Measurements from ENCODE around the gene MAP4K3.

Gene MAP4K3

DNA sequence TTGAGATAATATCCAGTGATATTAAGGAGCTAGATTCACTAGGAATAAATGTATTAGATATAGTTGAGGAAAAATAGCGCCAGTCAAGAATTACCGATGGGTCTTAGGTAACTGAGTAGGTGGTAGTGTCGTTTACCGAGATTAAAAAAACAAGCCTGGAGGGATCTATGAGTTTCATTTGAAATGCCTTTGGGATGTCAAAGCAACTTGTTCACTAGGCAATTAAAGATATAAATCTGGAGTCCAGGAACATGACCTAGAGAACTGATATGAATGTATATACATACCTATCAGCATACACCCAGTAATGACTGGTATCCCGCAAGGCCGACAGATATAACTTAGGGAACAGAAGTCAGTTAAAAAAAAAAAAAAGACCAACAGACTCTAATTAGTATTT lies 29.2 kb upstream of the MAP4K3 start:
- Histone ChIP-seq H3K9ac (ENCODE audit: low read depth, low read length) (no peak overlapping the region), H3K4me1 (ENCODE audit: insufficient read depth, low read length) (peaks cover 21% of the 10 kb centered on the region), H3K9me3 (ENCODE audit: control insufficient read depth, insufficient read depth, low read length) (no peaks in the 10 kb centered on the region), H3K36me3 (ENCODE audit: insufficient read depth, low read length) (no peaks in the 10 kb centered on the region)

DNA sequence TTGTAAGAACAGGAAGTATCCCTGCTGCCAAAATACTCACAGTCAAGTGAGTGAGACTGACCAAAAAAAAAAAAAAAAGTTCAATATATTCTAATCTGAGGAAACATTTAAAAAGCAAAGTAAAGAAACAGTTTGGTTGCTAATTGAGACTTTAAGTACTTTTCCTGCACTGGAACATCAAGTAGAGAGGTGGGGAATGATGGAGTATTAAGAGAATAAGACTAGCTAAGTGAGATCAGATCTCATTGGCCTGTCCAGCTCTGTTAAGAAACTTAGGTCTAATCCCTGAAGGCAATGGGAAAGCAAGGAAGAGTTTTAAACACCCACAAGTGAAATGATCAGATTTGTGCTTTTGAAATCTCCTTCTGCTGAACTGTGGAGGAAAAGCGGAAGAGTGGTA lies 27.8 kb upstream of the MAP4K3 start:
- no peaks in the 10 kb centered on the region for H3K36me3 ChIP-seq (ENCODE audit: insufficient read depth, low read length)
- no peak overlapping the region for H3K9ac ChIP-seq (ENCODE audit: low read depth, low read length)
- H3K9me3 ChIP-seq (ENCODE audit: control insufficient read depth, insufficient read depth, low read length): no peaks in the 10 kb centered on the region
- peaks cover 18% of the 10 kb centered on the region for H3K4me1 ChIP-seq (ENCODE audit: insufficient read depth, low read length)

GRCh38 chr2:39455826-39456225 lies 18.7 kb upstream of the MAP4K3 start:
- Histone ChIP-seq H3K9ac (ENCODE audit: low read depth, low read length) (no peak overlapping the region), H3K4me1 (ENCODE audit: insufficient read depth, low read length) (no peaks in the 10 kb centered on the region), H3K9me3 (ENCODE audit: control insufficient read depth, insufficient read depth, low read length) (no peaks in the 10 kb centered on the region), H3K36me3 (ENCODE audit: insufficient read depth, low read length) (no peaks in the 10 kb centered on the region)

GRCh38 chr2:39452396-39452795 lies 15.3 kb upstream of the MAP4K3 start:
- H3K9me3 ChIP-seq (ENCODE audit: control insufficient read depth, insufficient read depth, low read length): no peaks in the 10 kb centered on the region
- H3K4me1 ChIP-seq (ENCODE audit: insufficient read depth, low read length): no peaks in the 10 kb centered on the region
- 0 out of 2 replicates have a peak, but pooled peaks cover 3% of the 10 kb centered on the region for H3K36me3 ChIP-seq (ENCODE audit: insufficient read depth, low read length)
- H3K9ac ChIP-seq (ENCODE audit: low read depth, low read length): no peak overlapping the region

DNA sequence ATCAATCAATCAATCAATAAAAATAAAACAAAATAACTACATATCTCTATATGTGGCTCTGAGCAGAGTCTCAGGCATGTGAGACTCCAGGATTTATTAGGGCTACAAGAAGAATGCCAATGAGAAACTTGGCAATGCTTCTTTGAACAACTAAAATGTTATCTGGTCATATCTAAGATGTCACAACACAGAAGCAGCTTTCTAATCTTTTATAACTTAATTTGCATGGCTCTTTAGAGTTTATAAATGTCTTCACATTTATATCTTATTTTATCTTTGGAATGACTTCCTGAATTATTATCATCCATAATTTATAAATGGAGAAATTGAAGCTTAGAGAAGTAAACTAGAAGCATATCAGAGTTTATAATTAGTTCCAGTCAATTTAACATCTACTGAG lies 14.9 kb upstream of the MAP4K3 start:
- Histone ChIP-seq H3K9ac (ENCODE audit: low read depth, low read length) (no peak overlapping the region), H3K9me3 (ENCODE audit: control insufficient read depth, insufficient read depth, low read length) (no peaks in the 10 kb centered on the region), H3K4me1 (ENCODE audit: insufficient read depth, low read length) (no peaks in the 10 kb centered on the region), H3K36me3 (ENCODE audit: insufficient read depth, low read length) (0 out of 2 replicates have a peak, but pooled peaks cover 3% of the 10 kb centered on the region)

- Histone ChIP-seq H3K9ac (ENCODE audit: low read depth, low read length) (no peak overlapping the region), H3K9me3 (ENCODE audit: control insufficient read depth, insufficient read depth, low read length) (no peaks in the 10 kb centered on the region), H3K4me1 (ENCODE audit: insufficient read depth, low read length) (no peaks in the 10 kb centered on the region), H3K36me3 (ENCODE audit: insufficient read depth, low read length) (0 out of 2 replicates have a peak, but pooled peaks cover 3% of the 10 kb centered on the region)
Measured at GRCh38 chr2:39448169-39448502, 11.1 kb upstream of the MAP4K3 start.

DNA sequence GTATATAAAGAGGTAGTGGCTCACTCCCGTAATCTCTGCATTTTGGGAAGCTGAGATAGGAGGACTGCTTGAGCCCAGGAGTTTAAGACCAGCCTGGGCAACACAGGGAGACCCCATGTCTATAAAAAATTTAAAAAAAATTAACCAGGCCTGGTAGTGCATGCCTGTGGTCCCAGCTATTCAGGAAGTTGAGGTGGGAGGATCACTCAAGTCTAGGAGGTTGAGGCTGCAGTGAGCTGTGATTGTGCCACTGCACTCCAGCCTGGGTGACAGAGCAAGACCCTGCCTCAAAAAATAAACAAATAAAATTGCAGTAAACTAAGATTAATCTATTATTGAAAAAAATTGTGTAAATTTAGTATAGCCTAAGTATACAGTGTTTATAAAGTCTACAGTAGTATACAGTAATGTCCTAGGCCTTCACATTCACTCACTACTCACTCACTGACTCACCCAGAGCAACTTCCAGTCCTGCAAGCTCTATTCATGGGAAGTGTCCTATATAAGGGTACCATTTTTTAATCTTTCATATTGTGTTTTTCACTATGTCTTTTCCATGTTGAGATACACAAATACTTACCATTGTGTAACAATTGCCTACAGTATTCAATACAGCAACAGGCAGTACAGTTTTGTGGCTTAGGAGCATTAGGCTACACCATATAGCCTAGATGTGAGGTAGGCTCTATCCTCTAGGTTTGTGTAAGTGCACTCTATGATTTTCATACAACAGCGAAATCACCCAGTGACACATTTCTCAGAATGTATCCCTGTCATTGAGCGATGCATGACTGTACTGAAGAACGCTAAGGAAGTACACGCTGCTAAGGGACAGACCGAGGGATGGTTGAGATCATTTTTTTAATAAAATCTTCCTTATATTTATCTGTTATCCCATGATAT lies 10.4 kb upstream of the MAP4K3 start:
- H3K9ac ChIP-seq (ENCODE audit: low read depth, low read length): no peak overlapping the region
- peaks cover 3% of the 10 kb centered on the region; the same call in 1 of the 2 replicates for H3K9me3 ChIP-seq (ENCODE audit: control insufficient read depth, insufficient read depth, low read length)
- no peaks in the 10 kb centered on the region for H3K4me1 ChIP-seq (ENCODE audit: insufficient read depth, low read length)
- 0 out of 2 replicates have a peak, but pooled peaks cover 3% of the 10 kb centered on the region for H3K36me3 ChIP-seq (ENCODE audit: insufficient read depth, low read length)

GRCh38 chr2:39445934-39446333 lies 8.8 kb upstream of the MAP4K3 start:
- Histone ChIP-seq H3K4me1 (ENCODE audit: insufficient read depth, low read length) (no peaks in the 10 kb centered on the region), H3K36me3 (ENCODE audit: insufficient read depth, low read length) (0 out of 2 replicates have a peak, but pooled peaks cover 5% of the 10 kb centered on the region), H3K9ac (ENCODE audit: low read depth, low read length) (no peak overlapping the region), H3K9me3 (ENCODE audit: control insufficient read depth, insufficient read depth, low read length) (peaks cover 3% of the 10 kb centered on the region; the same call in 1 of the 2 replicates)

GRCh38 chr2:39443009-39443408 lies 5.9 kb upstream of the MAP4K3 start:
- H3K4me1 ChIP-seq (ENCODE audit: insufficient read depth, low read length): peaks cover 4% of the 10 kb centered on the region; the same call in 1 of the 2 replicates
- peaks cover 3% of the 10 kb centered on the region; the same call in 1 of the 2 replicates for H3K9me3 ChIP-seq (ENCODE audit: control insufficient read depth, insufficient read depth, low read length)
- H3K9ac ChIP-seq (ENCODE audit: low read depth, low read length): no peak overlapping the region
- 0 out of 2 replicates have a peak, but pooled peaks cover 3% of the 10 kb centered on the region for H3K36me3 ChIP-seq (ENCODE audit: insufficient read depth, low read length)

DNA sequence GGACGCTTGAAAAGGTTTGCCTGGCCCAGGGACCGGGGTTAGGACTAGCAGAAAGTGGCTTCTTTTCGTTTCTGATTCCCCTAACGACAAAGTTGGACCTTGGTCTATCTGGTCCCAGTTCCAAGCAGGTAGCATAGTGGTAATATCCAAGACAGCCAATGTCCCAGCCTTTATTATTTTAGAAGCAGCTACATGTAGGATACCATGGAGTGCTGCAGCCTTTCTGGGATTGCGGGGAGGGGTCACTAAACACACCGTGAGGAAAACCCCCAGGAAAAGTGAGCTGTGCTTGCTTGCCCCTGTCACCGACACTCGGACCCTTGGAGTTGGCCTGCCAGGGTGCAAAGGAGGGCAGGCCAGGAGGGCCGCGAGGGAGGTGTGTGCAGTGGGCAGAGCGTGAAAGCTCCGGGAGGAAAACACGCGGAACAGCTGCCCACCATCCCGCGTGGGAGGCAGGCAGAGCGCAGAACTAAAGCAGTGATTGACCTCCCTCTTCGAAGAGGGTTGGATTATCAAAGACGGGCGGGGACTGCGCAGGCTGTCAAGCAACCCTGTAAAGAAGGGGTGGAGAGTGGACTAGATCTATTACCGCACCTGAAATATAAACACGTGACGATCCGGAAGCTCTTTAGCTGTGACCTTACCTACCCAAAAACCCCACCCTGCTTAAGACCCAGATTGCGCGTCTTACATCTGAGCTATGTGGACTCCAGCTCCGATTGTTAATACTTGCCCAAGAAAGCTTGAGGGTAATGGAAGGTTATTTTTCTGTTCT lies 624 bp upstream of the MAP4K3 start:
- Histone ChIP-seq H3K36me3 (ENCODE audit: insufficient read depth, low read length) (0 out of 2 replicates have a peak, but pooled peaks cover 3% of the 10 kb centered on the region), H3K9me3 (ENCODE audit: control insufficient read depth, insufficient read depth, low read length) (0 out of 2 replicates have a peak, but pooled peaks cover under 1% of the 10 kb centered on the region), H3K4me1 (ENCODE audit: insufficient read depth, low read length) (peaks cover 21% of the 10 kb centered on the region), H3K9ac (ENCODE audit: low read depth, low read length) (peak overlapping the region; percentile 69)

DNA sequence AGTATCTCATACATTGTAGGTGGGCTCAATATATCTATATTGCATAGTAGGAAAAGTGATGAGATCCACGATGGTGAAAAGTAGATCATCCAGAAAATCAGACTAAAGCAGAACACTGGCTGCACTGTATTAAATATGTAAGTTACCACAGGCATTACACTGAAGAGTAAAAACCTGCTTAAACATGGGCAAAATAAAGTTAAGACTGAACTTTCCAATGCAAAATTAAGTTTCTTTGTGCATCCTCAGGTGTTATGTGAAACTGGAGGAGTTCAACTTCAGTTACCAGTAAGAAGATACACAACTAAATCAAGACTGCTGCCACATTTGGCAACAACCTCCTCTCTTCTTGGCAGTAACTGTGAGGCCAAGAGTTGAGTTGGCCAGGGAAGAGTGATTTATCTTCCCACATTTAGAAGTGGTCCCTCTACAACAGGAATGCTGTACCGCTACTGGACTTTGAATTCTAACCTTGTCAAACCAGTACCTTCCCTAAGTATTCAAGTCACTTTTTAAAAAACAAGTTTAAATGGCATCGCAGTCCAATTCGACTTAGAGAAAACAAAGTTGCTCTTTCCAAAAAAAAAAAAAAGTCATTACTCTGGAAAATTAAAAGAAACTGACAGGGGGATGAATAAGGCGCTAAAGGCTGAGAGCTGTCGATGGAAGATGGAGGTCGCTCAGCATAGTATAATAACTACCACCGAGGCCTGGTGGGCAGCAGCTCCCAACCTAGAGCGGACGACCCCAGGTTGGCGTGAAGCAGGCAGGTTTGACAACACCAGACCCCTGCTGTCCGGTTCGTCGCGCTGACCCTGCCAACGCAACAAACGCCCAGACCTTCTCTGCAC lies 1.1 kb downstream of the MAP4K3 start:
- H3K9me3 ChIP-seq (ENCODE audit: control insufficient read depth, insufficient read depth, low read length): no peaks in the 10 kb centered on the region
- H3K9ac ChIP-seq (ENCODE audit: low read depth, low read length): peak overlapping the region; percentile 69
- peaks cover 36% of the 10 kb centered on the region for H3K4me1 ChIP-seq (ENCODE audit: insufficient read depth, low read length)
- no peaks in the 10 kb centered on the region for H3K36me3 ChIP-seq (ENCODE audit: insufficient read depth, low read length)

DNA sequence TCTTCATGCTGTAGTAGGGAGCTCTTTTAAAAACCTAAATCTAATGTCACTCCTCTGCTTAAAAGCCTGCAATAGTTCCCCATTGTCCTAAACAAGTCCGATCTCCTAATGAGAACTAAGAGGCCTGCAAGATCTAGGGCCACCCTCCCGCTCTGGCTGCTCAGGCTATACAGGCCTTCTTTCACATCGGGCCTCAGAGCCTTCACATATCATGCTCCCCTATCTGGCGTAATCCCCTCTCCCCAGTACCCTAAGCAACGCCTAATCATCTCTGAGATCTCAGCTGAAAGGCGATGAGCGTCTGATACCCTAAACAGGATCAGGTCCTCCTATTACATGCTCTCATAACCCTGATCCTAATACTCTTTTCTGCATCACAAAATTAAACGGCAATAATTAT lies 1.9 kb downstream of the MAP4K3 start:
- Histone ChIP-seq H3K4me1 (ENCODE audit: insufficient read depth, low read length) (peaks cover 41% of the 10 kb centered on the region), H3K9me3 (ENCODE audit: control insufficient read depth, insufficient read depth, low read length) (no peaks in the 10 kb centered on the region)

DNA sequence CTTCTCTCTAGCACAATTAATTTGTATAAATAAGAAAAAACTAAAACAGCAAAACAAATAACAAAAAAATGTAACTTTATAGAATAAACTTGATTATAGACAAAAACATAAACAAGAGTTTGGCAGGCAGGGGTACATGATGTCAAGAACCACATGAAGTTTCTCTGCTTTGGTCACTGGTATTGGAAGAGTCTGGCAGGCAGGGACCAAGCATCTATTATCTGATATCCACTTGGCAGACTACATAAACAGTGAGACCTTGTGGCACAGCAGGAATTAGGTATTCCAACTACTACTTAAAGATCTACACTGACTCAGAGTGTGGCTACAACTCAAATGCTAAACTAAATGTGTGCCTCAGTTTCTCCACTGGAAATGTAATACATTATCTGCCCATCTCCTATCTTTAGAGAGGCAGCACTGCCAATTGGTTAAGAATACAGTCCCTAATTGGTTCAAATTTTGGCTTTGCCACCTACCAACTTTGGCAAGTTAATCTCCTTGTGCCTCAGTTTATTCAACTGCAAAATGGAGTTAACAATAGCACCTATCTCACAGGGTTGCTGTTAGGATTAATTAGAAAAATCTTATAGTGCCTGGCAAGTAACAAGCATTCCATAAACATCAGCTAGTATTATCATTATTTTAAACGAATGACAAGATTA lies 2.7 kb downstream of the MAP4K3 start:
- Histone ChIP-seq H3K36me3 (ENCODE audit: insufficient read depth, low read length) (no peaks in the 10 kb centered on the region), H3K9me3 (ENCODE audit: control insufficient read depth, insufficient read depth, low read length) (no peaks in the 10 kb centered on the region), H3K4me1 (ENCODE audit: insufficient read depth, low read length) (peaks cover 37% of the 10 kb centered on the region), H3K9ac (ENCODE audit: low read depth, low read length) (no peak overlapping the region)

More for the DNA sequence above, 1.9 kb downstream of the MAP4K3 start:
- Histone ChIP-seq H3K9ac (ENCODE audit: low read depth, low read length) (peak overlapping the region; percentile 69; the same call in 1 of the 2 replicates), H3K36me3 (ENCODE audit: insufficient read depth, low read length) (no peaks in the 10 kb centered on the region)

All from ES-I3 (cell line).